GM23338 (cell line): ENCODE results near the gene REEP6. TPM values are rescaled to one million over a fixed set of nuclear protein-coding genes. Genes with fewer than 3 reads are reported as not detected.

Experiments
- ATAC-seq: fragments of 200-7000 bp; cut with Tn5 transposase; 3 replicates; pipeline ENCODE4 v1.9.1; 2020
- DNase-seq: peaks from one replicate; pipeline ENCODE4 v3.0.0-alpha.2; 2015; ENCODE audit warnings: low spot score
- H2AFZ ChIP-seq: fragments of 200-600 bp; sonication (generic); 2 replicates; pipeline ENCODE4 v1.8.0; 2016; ENCODE audit warnings: antibody characterized with exemption, mild to moderate bottlenecking, moderate library complexity
- H3F3A ChIP-seq: fragments of 200-600 bp; sonication (generic); replicated peaks from 2 replicates; pipeline ENCODE4 v1.8.0; 2017; ENCODE audit warnings: antibody characterized with exemption, mixed run types, low read depth
- H3K27ac ChIP-seq: fragments of 200-600 bp; sonication (generic); 2 replicates; pipeline ENCODE4 v1.6.1; 2016; ENCODE audit warnings: low read depth
- H3K27me3 ChIP-seq: fragments of 200-600 bp; sonication (generic); 2 replicates; pipeline ENCODE4 v1.8.0; 2016; ENCODE audit warnings: mild to moderate bottlenecking, mixed run types, moderate library complexity; ENCODE audit not compliant: insufficient read depth
- H3K36me3 ChIP-seq: fragments of 200-600 bp; sonication (generic); 2 replicates; pipeline ENCODE4 v1.8.0; 2016; ENCODE audit warnings: mild to moderate bottlenecking; ENCODE audit not compliant: insufficient read depth
- H3K4me1 ChIP-seq: fragments of 200-600 bp; sonication (generic); 2 replicates; pipeline ENCODE4 v1.8.0; 2016; ENCODE audit warnings: mild to moderate bottlenecking, moderate library complexity; ENCODE audit not compliant: insufficient read depth
- H3K4me2 ChIP-seq: fragments of 200-600 bp; sonication (generic); 2 replicates; pipeline ENCODE4 v1.7.1; 2017; ENCODE audit warnings: mixed run types
- H3K4me3 ChIP-seq: fragments of 200-600 bp; sonication (generic); 2 replicates; pipeline ENCODE4 v1.6.1; 2016; ENCODE audit warnings: mixed run types
- H3K79me2 ChIP-seq: fragments of 200-600 bp; sonication (generic); replicated peaks from 2 replicates; pipeline ENCODE4 v1.8.0; 2017; ENCODE audit warnings: mild to moderate bottlenecking; ENCODE audit not compliant: insufficient read depth
- H3K9me2 ChIP-seq: fragments of 200-600 bp; sonication (generic); 2 replicates; pipeline ENCODE4 v1.8.0; 2017; ENCODE audit not compliant: insufficient read depth
- H4K20me1 ChIP-seq: fragments of 200-600 bp; sonication (generic); replicated peaks from 2 replicates; pipeline ENCODE4 v1.8.0; 2017; ENCODE audit warnings: mild to moderate bottlenecking; ENCODE audit not compliant: insufficient read depth
- H3K27ac Mint-ChIP-seq: 2 replicates; pipeline ENCODE4 v1.8.0; 2020; ENCODE audit warnings: inconsistent platforms, mild to moderate bottlenecking, moderate library complexity, mixed read lengths
- H3K27me3 Mint-ChIP-seq: 3 replicates; pipeline ENCODE4 v1.8.0; 2022; ENCODE audit warnings: low read depth, mild to moderate bottlenecking, moderate library complexity, mixed read lengths, inconsistent platforms; ENCODE audit not compliant: insufficient read depth, poor library complexity
- H3K36me3 Mint-ChIP-seq: 3 replicates; pipeline ENCODE4 v1.8.0; 2021; ENCODE audit warnings: low read depth, mild to moderate bottlenecking, inconsistent platforms, moderate library complexity, mixed read lengths
- H3K4me1 Mint-ChIP-seq: 3 replicates; pipeline ENCODE4 v1.8.0; 2020; ENCODE audit warnings: mild to moderate bottlenecking, inconsistent platforms, mixed read lengths
- H3K4me3 Mint-ChIP-seq: 3 replicates; pipeline ENCODE4 v1.8.0; 2021; ENCODE audit warnings: moderate library complexity, mild to moderate bottlenecking, inconsistent platforms, mixed read lengths
- H3K9me3 Mint-ChIP-seq: 3 replicates; pipeline ENCODE4 v1.8.0; 2020; ENCODE audit warnings: moderate library complexity, mild to moderate bottlenecking, inconsistent platforms, mixed read lengths
- CREB1 ChIP-seq: fragments of 250-450 bp; sonication (Bioruptor Pico); IDR thresholded peaks from 2 replicates; pipeline ENCODE4 v1.5.0; 2020; ENCODE audit warnings: low read depth, mild to moderate bottlenecking, moderate library complexity
- CTCF ChIP-seq, 2 experiments: fragments of 200-600 bp in 1 of 2; sonication (generic) in 1 of 2; conservative IDR thresholded peaks; 2 replicates each; pipeline versions ENCODE4 v1.5.1 to v1.6.1; 2016 to 2017; ENCODE audit warnings: antibody characterized with exemption in 2 of 2, low read depth in 2 of 2, mild to moderate bottlenecking in 2 of 2, moderate library complexity in 1 of 2
- ETS1 ChIP-seq: IDR thresholded peaks from 2 replicates; pipeline ENCODE4 v1.6.1; 2016; ENCODE audit warnings: antibody characterized with exemption
- EZH2 ChIP-seq: fragments of 200-600 bp; sonication (generic); IDR thresholded peaks from one replicate; pipeline ENCODE4 v1.8.0; 2017; ENCODE audit warnings: antibody characterized with exemption, mild to moderate bottlenecking, low read depth; ENCODE audit not compliant: unreplicated experiment
- EZH2phosphoT487 ChIP-seq: fragments of 200-600 bp; sonication (generic); IDR thresholded peaks from one replicate; pipeline ENCODE4 v1.8.1; 2018; ENCODE audit warnings: antibody characterized with exemption; ENCODE audit not compliant: unreplicated experiment
- JUNB ChIP-seq: IDR thresholded peaks from one replicate; pipeline ENCODE4 v1.6.1; 2016; ENCODE audit warnings: antibody characterized with exemption; ENCODE audit not compliant: unreplicated experiment
- NANOG ChIP-seq: IDR thresholded peaks from 2 replicates; pipeline ENCODE4 v1.6.1; 2016; ENCODE audit warnings: antibody characterized with exemption, borderline replicate concordance
- POLR2AphosphoS5 ChIP-seq: IDR thresholded peaks from 2 replicates; pipeline ENCODE4 v1.6.1; 2016; ENCODE audit warnings: antibody characterized with exemption, low read depth
- REST ChIP-seq: IDR thresholded peaks from one replicate; pipeline ENCODE4 v1.6.1; 2018; ENCODE audit warnings: antibody characterized with exemption; ENCODE audit not compliant: unreplicated experiment
- STAT1 ChIP-seq: IDR thresholded peaks from one replicate; pipeline ENCODE4 v1.6.1; 2016; ENCODE audit warnings: antibody characterized with exemption; ENCODE audit not compliant: unreplicated experiment
- ZNF114 ChIP-seq: fragments of 250-450 bp; sonication (Bioruptor Pico); IDR thresholded peaks from 2 replicates; pipeline ENCODE4 v1.5.0; 2020; ENCODE audit warnings: mild to moderate bottlenecking, moderate library complexity
- ZNF331 ChIP-seq: fragments of 250-450 bp; sonication (Bioruptor Pico); IDR thresholded peaks from 2 replicates; pipeline ENCODE4 v1.5.0; 2020; ENCODE audit warnings: low read depth, mild to moderate bottlenecking, moderate library complexity
- polyA plus RNA-seq: library from polyadenylated mRNA; unstranded; fragments of >200 nt; fragmentation: Nextera tagmentation; extraction: Ambion mirVana; gene quantifications from 2 replicates; pipeline ENCODE4 v1.2.1, GENCODE V29; 2016
- total RNA-seq: library from RNA; depleted of rRNA; stranded (reverse); fragments of >200 nt; shearing (Covaris generic); gene quantifications from 2 replicates; pipeline ENCODE4 v1.2.3, GENCODE V29; 2014

The REEP6 gene
- total and polyA plus RNA-seq, 2 experiments from 2014 or later = 15.2 to 20.0 TPM

- Mint-ChIP-seq H3K27ac (no peak overlapping the region), H3K36me3 (no peaks in the 10 kb centered on the region), H3K4me3 (no peak overlapping the region), H3K9me3 (no peaks in the 10 kb centered on the region), H3K27me3 (peaks cover 11% of the 10 kb centered on the region), H3K4me1 (no peaks in the 10 kb centered on the region)
- H2AFZ ChIP-seq = no peak overlapping the region
- no peak for TF ChIP-seq ZNF331 (CRISPR knock-in tag)
- no peak for TF ChIP-seq JUNB
- TF ChIP-seq NANOG = no peak
- no peak for TF ChIP-seq EZH2phosphoT487
- H3K4me3 ChIP-seq = no peak overlapping the region
- H3K27ac ChIP-seq = no peak overlapping the region
- no peaks in the 10 kb centered on the region for H3K27me3 ChIP-seq
- H3K79me2 ChIP-seq = no peaks in the 10 kb centered on the region
- no peak for DNase-seq
- no peaks in the 10 kb centered on the region for H3K4me1 ChIP-seq
- no peaks in the 10 kb centered on the region for H3K9me2 ChIP-seq
- H3K4me2 ChIP-seq = no peak overlapping the region
- H3F3A ChIP-seq = no peaks in the 10 kb centered on the region
- no peaks in the 10 kb centered on the region for H4K20me1 ChIP-seq
- H3K36me3 ChIP-seq = no peaks in the 10 kb centered on the region
- no peak for ATAC-seq
Observed at GRCh38 chr19:1532003-1532402, 41.0 kb downstream of the REEP6 start.

GRCh38 chr19:1533510-1534150 lies 42.6 kb downstream of the REEP6 start:
- H3K9me2 ChIP-seq = no peaks in the 10 kb centered on the region
- DNase-seq = no peak
- H3K27ac Mint-ChIP-seq = no peak overlapping the region
- no peak overlapping the region for H2AFZ ChIP-seq
- H3K4me1 Mint-ChIP-seq = no peaks in the 10 kb centered on the region
- no peaks in the 10 kb centered on the region for H3K9me3 Mint-ChIP-seq
- H3K4me3 ChIP-seq = no peak overlapping the region
- no peaks in the 10 kb centered on the region for H4K20me1 ChIP-seq
- H3K36me3 Mint-ChIP-seq = no peaks in the 10 kb centered on the region
- no peak overlapping the region for H3K4me3 Mint-ChIP-seq
- H3K27me3 Mint-ChIP-seq = peaks cover 5% of the 10 kb centered on the region
- no peak overlapping the region for H3K27ac ChIP-seq
- H3K4me2 ChIP-seq = no peak overlapping the region
- no peak for ATAC-seq
- H3F3A ChIP-seq = no peaks in the 10 kb centered on the region
- H3K79me2 ChIP-seq = no peaks in the 10 kb centered on the region
- H3K36me3 ChIP-seq = no peaks in the 10 kb centered on the region
- H3K27me3 ChIP-seq = no peaks in the 10 kb centered on the region
- H3K4me1 ChIP-seq = no peaks in the 10 kb centered on the region
- TF ChIP-seq REST (no peak), ZNF331 (CRISPR knock-in tag) (no peak), NANOG (no peak), POLR2AphosphoS5 (no peak), EZH2phosphoT487 (no peak), CTCF (conservative IDR thresholded peaks at IDR 0.05; ENCODE audit: low read depth in 2 of 2) (no peak), EZH2 (no peak), ZNF114 (CRISPR knock-in tag) (no peak), JUNB (no peak), STAT1 (no peak), ETS1 (no peak), CREB1 (CRISPR knock-in tag) (no peak)
